Calu3 (cell line): ENCODE measurements around the gene RAD50. TPM values are rescaled to one million over a fixed set of nuclear protein-coding genes. Genes with fewer than 3 reads are reported as not detected.

ENCODE experiments used
- BruUV-seq: library from RNA; stranded (reverse); fragments of 400-500 nt; replicated peaks from 2 replicates; lab custom pipeline; 2021; lab: Mats Ljungman, UMichigan
- CTCF ChIA-PET: fragments of 300-600 bp; sonication (Branson Sonifier 250); formaldehyde crosslinking; loops from one replicate; lab custom pipeline; 2022; ENCODE audit warnings: antibody characterized with exemption; lab: Charles Lee
- DNase-seq: peaks from one replicate; pipeline ENCODE4 v3.0.0; 2022
- H3K27ac Mint-ChIP-seq: one replicate; pipeline ENCODE4 v1.8.0; 2022; ENCODE audit warnings: mixed read lengths; ENCODE audit not compliant: unreplicated experiment
- H3K27me3 Mint-ChIP-seq: one replicate; pipeline ENCODE4 v1.8.0; 2022; ENCODE audit warnings: mixed read lengths; ENCODE audit not compliant: unreplicated experiment
- H3K36me3 Mint-ChIP-seq: one replicate; pipeline ENCODE4 v1.8.0; 2022; ENCODE audit warnings: mild to moderate bottlenecking, moderate library complexity, mixed read lengths; ENCODE audit not compliant: insufficient read depth, unreplicated experiment
- H3K4me1 Mint-ChIP-seq: one replicate; pipeline ENCODE4 v1.8.0; 2022; ENCODE audit warnings: mild to moderate bottlenecking, low read depth, mixed read lengths; ENCODE audit not compliant: unreplicated experiment
- H3K4me3 Mint-ChIP-seq: one replicate; pipeline ENCODE4 v1.8.0; 2022; ENCODE audit warnings: mild to moderate bottlenecking, low read depth, moderate library complexity, mixed read lengths; ENCODE audit not compliant: unreplicated experiment
- H3K9me3 Mint-ChIP-seq: one replicate; pipeline ENCODE4 v1.8.0; 2022; ENCODE audit warnings: low read depth, mixed read lengths; ENCODE audit not compliant: unreplicated experiment
- CTCF ChIP-seq: fragments of 200-600 bp; IDR thresholded peaks from one replicate; pipeline ENCODE4 v1.8.0; 2022; ENCODE audit warnings: antibody characterized with exemption; ENCODE audit not compliant: unreplicated experiment
- intact Hi-C: fragments of 100-400 bp; cut with micrococcal nuclease; formaldehyde crosslinking; loops from one replicate; pipeline ENCODE4 v1.10.0; 2022; ENCODE audit not compliant: unreplicated experiment
- total RNA-seq: library from RNA; stranded (reverse); gene quantifications from 2 replicates; pipeline ENCODE4 v1.2.3, GENCODE V29; 2022

The RAD50 gene
- total RNA-seq, 1 experiment from 2014 or later, result 35.9 TPM

- TF ChIP-seq CTCF, result no peak
- Mint-ChIP-seq H3K9me3 (no peaks in the 10 kb centered on the region), H3K27me3 (peaks cover 34% of the 10 kb centered on the region), H3K36me3 (no peaks in the 10 kb centered on the region), H3K4me1 (peaks cover 11% of the 10 kb centered on the region), H3K27ac (no peak overlapping the region), H3K4me3 (no peak overlapping the region)
- no TSS peak for BruUV-seq
- intact Hi-C loops, result loop anchor here (5.0 to 10.0 kb wide), 3 partner anchors 67 to 357 kb away; no protein-coding TSS in a partner anchor
- CTCF ChIA-PET, result no interaction called here
- DNase-seq, result no peak
These were observed 31.5 kb upstream of the RAD50 start for GRCh38 chr5:132525299-132525724.

GRCh38 chr5:132526290-132526973 lies 30.3 kb upstream of the RAD50 start:
- H3K36me3 Mint-ChIP-seq, result no peaks in the 10 kb centered on the region
- H3K9me3 Mint-ChIP-seq, result no peaks in the 10 kb centered on the region
- H3K27ac Mint-ChIP-seq, result peak overlapping the region; percentile 12
- H3K4me3 Mint-ChIP-seq, result peak overlapping the region; percentile 42
- no TSS peak for BruUV-seq
- H3K27me3 Mint-ChIP-seq, result peaks cover 40% of the 10 kb centered on the region
- TF ChIP-seq CTCF, result peak; percentile 95
- DNase-seq, result peak; percentile 83
- intact Hi-C loops, result loop anchor here (1.0 to 10.0 kb wide), 5 partner anchors 66 to 356 kb away; no protein-coding TSS in a partner anchor
- peaks cover 11% of the 10 kb centered on the region for H3K4me1 Mint-ChIP-seq
- CTCF ChIA-PET, result interaction anchor here (0.6 to 1.8 kb wide), 14 partner anchors 9 to 545 kb away, joined by 3 to 10 read pairs (median 4); partner anchors contain the start of genes GDF9, KIF3A, RAD50 and UQCRQ

GRCh38 chr5:132526974-132527564 lies 29.7 kb upstream of the RAD50 start:
- no peaks in the 10 kb centered on the region for H3K9me3 Mint-ChIP-seq
- BruUV-seq, result no TSS peak
- peaks cover 11% of the 10 kb centered on the region for H3K4me1 Mint-ChIP-seq
- peak overlapping the region; percentile 42 for H3K4me3 Mint-ChIP-seq
- DNase-seq, result no peak
- CTCF ChIA-PET, result interaction anchor here (0.6 to 1.8 kb wide), 13 partner anchors 8 to 778 kb away, joined by 3 to 10 read pairs (median 3); partner anchors contain the start of genes GDF9, KIF3A, RAD50 and UQCRQ
- intact Hi-C loops, result loop anchor here (1.0 to 10.0 kb wide), 5 partner anchors 65 to 355 kb away; no protein-coding TSS in a partner anchor
- peaks cover 46% of the 10 kb centered on the region for H3K27me3 Mint-ChIP-seq
- H3K36me3 Mint-ChIP-seq, result no peaks in the 10 kb centered on the region
- H3K27ac Mint-ChIP-seq, result peak overlapping the region; percentile 12
- no peak for TF ChIP-seq CTCF

GRCh38 chr5:132528021-132528420 lies 28.8 kb upstream of the RAD50 start:
- no peak for DNase-seq
- H3K9me3 Mint-ChIP-seq, result no peaks in the 10 kb centered on the region
- BruUV-seq, result no TSS peak
- TF ChIP-seq CTCF, result no peak
- H3K4me3 Mint-ChIP-seq, result no peak overlapping the region
- peaks cover 52% of the 10 kb centered on the region for H3K27me3 Mint-ChIP-seq
- H3K4me1 Mint-ChIP-seq, result peaks cover 11% of the 10 kb centered on the region
- CTCF ChIA-PET, result no interaction called here
- H3K27ac Mint-ChIP-seq, result no peak overlapping the region
- intact Hi-C loops, result loop anchor here (5.0 to 10.0 kb wide), 3 partner anchors 64 to 354 kb away; no protein-coding TSS in a partner anchor
- H3K36me3 Mint-ChIP-seq, result no peaks in the 10 kb centered on the region
